ENCODE results near the gene ENC1. TPM values are rescaled to one million over a fixed set of nuclear protein-coding genes. Genes with fewer than 3 reads are reported as not detected.

The ENC1 gene
- polyA plus RNA-seq, 3 donors = 6.9 to 9.9 (median 9.6) TPM

GRCh38 chr5:74625742-74626241 lies 14.7 kb downstream of the ENC1 start:
- peaks cover 0 to 2% (median 0%) of the 10 kb centered on the region in 3 donors for H3K27me3 Mint-ChIP-seq (ENCODE audit: low read depth in 3 of 3)
- DNase-seq = no peak
- H3K4me1 Mint-ChIP-seq = peaks cover 11% of the 10 kb centered on the region
- intact Hi-C loops (cut with micrococcal nuclease) = no loop called here
- no peak overlapping the region for H3K4me3 Mint-ChIP-seq
- H3K36me3 ChIP-seq (replicated peaks in 1 of 2; ENCODE audit: control insufficient read depth in 1 of 2, insufficient read depth in 2 of 2, low read length in 2 of 2) = peaks cover 10 to 40% of the 10 kb centered on the region in 2 donors
- H3K4me3 ChIP-seq (replicated peaks in 1 of 3; ENCODE audit: low read depth in 2 of 3, low read length in 3 of 3) = no peak overlapping the region
- no peaks in the 10 kb centered on the region for H3K9me3 ChIP-seq (replicated peaks in 1 of 2; ENCODE audit: control insufficient read depth in 1 of 2, insufficient read depth in 1 of 2, low read length in 2 of 2)
- no peaks in the 10 kb centered on the region for H4K20me1 ChIP-seq (ENCODE audit: insufficient read depth, low read length)
- peaks cover 0 to 3% (median 0%) of the 10 kb centered on the region in 7 donors for H3K9me3 Mint-ChIP-seq
- H3K4me2 ChIP-seq (replicated peaks; ENCODE audit: extremely low read depth, low read length, poor library complexity, severe bottlenecking) = no peak overlapping the region
- no peaks in the 10 kb centered on the region for H3K27me3 ChIP-seq (ENCODE audit: control insufficient read depth in 2 of 2, insufficient read depth in 2 of 2, low read length in 2 of 2)
- H3K4me1 ChIP-seq (ENCODE audit: control insufficient read depth in 1 of 2, insufficient read depth in 2 of 2, low read length in 2 of 2) = peaks cover 6 to 7% of the 10 kb centered on the region in 2 donors
- peaks cover 27 to 33% of the 10 kb centered on the region in 2 donors for H3K36me3 Mint-ChIP-seq
- no peak overlapping the region for H2AFZ ChIP-seq (ENCODE audit: insufficient read depth, low read depth, low read length, poor library complexity, severe bottlenecking)
- TF ChIP-seq, protein P1, sequence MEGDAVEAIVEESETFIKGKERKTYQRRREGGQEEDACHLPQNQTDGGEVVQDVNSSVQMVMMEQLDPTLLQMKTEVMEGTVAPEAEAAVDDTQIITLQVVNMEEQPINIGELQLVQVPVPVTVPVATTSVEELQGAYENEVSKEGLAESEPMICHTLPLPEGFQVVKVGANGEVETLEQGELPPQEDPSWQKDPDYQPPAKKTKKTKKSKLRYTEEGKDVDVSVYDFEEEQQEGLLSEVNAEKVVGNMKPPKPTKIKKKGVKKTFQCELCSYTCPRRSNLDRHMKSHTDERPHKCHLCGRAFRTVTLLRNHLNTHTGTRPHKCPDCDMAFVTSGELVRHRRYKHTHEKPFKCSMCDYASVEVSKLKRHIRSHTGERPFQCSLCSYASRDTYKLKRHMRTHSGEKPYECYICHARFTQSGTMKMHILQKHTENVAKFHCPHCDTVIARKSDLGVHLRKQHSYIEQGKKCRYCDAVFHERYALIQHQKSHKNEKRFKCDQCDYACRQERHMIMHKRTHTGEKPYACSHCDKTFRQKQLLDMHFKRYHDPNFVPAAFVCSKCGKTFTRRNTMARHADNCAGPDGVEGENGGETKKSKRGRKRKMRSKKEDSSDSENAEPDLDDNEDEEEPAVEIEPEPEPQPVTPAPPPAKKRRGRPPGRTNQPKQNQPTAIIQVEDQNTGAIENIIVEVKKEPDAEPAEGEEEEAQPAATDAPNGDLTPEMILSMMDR (IDR thresholded peaks at IDR 0.05) = no peak
- H3K9ac ChIP-seq (ENCODE audit: insufficient read depth, low read length, poor library complexity, severe bottlenecking) = no peak overlapping the region
- H3K27ac ChIP-seq (ENCODE audit: low read depth in 1 of 2, low read length in 2 of 2) = no peak overlapping the region
- H3K79me2 ChIP-seq (ENCODE audit: insufficient read depth, low read length) = peaks cover 18% of the 10 kb centered on the region
- H3K27ac Mint-ChIP-seq = peak overlapping the region in 3 of 7 donors; percentile 20 to 33 (median 27)
- WGBS (ENCODE audit: insufficient coverage) = no CpG with 5 or more reads among the region's 5 CpGs

DNA sequence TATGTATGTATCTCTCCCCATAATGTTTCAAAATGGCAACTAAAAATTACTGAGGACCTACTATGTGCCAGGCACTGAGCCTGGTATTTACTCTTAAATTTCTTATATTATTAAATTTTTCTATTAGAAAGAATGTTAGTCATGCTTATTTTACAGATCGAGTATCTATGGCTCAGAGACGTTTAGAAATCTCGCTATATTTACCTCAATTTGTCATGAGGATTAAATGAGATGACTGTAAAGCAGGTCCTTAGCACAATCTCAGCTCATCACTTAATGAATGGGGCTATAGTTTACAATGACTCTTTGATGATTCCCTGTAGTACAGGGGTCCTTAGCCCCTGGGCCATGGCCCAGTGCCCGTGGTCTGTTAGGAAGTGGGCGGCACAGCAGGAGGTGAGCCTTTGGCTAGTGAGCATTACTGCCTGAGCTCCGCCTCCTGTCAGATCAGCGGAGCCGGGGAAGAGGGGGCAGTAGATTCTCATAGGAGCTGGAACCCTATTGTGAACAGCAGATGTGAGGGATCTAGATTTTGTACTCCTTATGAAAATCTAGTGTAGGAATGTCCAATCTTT lies 15.5 kb downstream of the ENC1 start:
- Histone ChIP-seq H3K27me3 (ENCODE audit: control insufficient read depth in 2 of 2, insufficient read depth in 2 of 2, low read length in 2 of 2) (no peaks in the 10 kb centered on the region), H3K9me3 (replicated peaks in 1 of 2; ENCODE audit: control insufficient read depth in 1 of 2, insufficient read depth in 1 of 2, low read length in 2 of 2) (no peaks in the 10 kb centered on the region), H3K79me2 (ENCODE audit: insufficient read depth, low read length) (peaks cover 10% of the 10 kb centered on the region), H3K36me3 (replicated peaks in 1 of 2; ENCODE audit: control insufficient read depth in 1 of 2, insufficient read depth in 2 of 2, low read length in 2 of 2) (peaks cover 10 to 37% of the 10 kb centered on the region in 2 donors), H3K27ac (ENCODE audit: low read depth in 1 of 2, low read length in 2 of 2) (no peak overlapping the region), H4K20me1 (ENCODE audit: insufficient read depth, low read length) (no peaks in the 10 kb centered on the region), H3K4me1 (ENCODE audit: control insufficient read depth in 1 of 2, insufficient read depth in 2 of 2, low read length in 2 of 2) (no peaks in the 10 kb centered on the region), H2AFZ (ENCODE audit: insufficient read depth, low read depth, low read length, poor library complexity, severe bottlenecking) (no peak overlapping the region), H3K9ac (ENCODE audit: insufficient read depth, low read length, poor library complexity, severe bottlenecking) (no peak overlapping the region), H3K4me2 (replicated peaks; ENCODE audit: extremely low read depth, low read length, poor library complexity, severe bottlenecking) (no peak overlapping the region), H3K4me3 (replicated peaks in 1 of 3; ENCODE audit: low read depth in 2 of 3, low read length in 3 of 3) (no peak overlapping the region)
- 97% methylated on average over 5 of the region's 8 CpGs for WGBS (ENCODE audit: insufficient coverage)
- H3K4me1 Mint-ChIP-seq = peaks cover 5% of the 10 kb centered on the region
- intact Hi-C loops (cut with micrococcal nuclease) = no loop called here
- TF ChIP-seq, protein P1 (IDR thresholded peaks at IDR 0.05) = no peak
- H3K27me3 Mint-ChIP-seq (ENCODE audit: low read depth in 3 of 3) = peaks cover 0 to 2% (median 0%) of the 10 kb centered on the region in 3 donors
- no peak overlapping the region for H3K4me3 Mint-ChIP-seq
- peaks cover 27 to 30% of the 10 kb centered on the region in 2 donors for H3K36me3 Mint-ChIP-seq
- H3K27ac Mint-ChIP-seq = no peak overlapping the region
- no peak for DNase-seq
- H3K9me3 Mint-ChIP-seq = peaks cover 0 to 3% (median 0%) of the 10 kb centered on the region in 7 donors
